Measurements from ENCODE around the gene NEDD9.
A peak's percentile ranks its signal among the peaks of the same experiment; 100 is the strongest.

The NEDD9 gene, protein sequence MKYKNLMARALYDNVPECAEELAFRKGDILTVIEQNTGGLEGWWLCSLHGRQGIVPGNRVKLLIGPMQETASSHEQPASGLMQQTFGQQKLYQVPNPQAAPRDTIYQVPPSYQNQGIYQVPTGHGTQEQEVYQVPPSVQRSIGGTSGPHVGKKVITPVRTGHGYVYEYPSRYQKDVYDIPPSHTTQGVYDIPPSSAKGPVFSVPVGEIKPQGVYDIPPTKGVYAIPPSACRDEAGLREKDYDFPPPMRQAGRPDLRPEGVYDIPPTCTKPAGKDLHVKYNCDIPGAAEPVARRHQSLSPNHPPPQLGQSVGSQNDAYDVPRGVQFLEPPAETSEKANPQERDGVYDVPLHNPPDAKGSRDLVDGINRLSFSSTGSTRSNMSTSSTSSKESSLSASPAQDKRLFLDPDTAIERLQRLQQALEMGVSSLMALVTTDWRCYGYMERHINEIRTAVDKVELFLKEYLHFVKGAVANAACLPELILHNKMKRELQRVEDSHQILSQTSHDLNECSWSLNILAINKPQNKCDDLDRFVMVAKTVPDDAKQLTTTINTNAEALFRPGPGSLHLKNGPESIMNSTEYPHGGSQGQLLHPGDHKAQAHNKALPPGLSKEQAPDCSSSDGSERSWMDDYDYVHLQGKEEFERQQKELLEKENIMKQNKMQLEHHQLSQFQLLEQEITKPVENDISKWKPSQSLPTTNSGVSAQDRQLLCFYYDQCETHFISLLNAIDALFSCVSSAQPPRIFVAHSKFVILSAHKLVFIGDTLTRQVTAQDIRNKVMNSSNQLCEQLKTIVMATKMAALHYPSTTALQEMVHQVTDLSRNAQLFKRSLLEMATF

DNA sequence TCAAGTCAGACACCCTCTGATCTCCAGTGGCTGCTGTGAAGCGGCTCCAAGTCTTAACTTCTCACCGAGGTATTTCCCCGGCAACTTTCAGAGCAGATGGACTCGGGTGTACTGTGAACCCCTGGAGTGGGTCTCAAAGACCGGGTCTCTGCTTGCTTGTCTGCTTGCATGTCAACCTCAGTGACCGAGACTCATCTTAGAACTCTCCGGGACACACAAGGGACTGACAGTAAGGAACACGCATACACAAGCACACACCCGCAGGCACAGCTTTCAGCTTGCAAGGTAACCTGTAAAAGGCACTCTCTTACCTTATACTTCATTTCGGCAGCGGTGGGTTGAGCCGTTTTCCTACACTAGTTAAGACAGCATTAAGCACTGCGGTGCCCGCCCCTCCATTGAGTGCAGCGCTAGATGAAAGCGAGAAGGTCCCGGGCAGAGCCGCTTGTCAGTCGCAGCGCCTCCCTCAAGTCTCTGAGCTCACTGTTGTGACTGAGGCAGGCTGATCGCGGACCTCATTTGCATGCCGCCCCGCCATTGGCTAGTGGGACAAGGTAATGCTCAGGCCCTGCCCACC, at the start of gene NEDD9:
Gene NEDD9 (minus strand): TSS at position 476 of the 577 bp plus-strand sequence. CDS start 153 bp downstream, at position 323.
- peak; percentile 73 for DNase-seq

DNA sequence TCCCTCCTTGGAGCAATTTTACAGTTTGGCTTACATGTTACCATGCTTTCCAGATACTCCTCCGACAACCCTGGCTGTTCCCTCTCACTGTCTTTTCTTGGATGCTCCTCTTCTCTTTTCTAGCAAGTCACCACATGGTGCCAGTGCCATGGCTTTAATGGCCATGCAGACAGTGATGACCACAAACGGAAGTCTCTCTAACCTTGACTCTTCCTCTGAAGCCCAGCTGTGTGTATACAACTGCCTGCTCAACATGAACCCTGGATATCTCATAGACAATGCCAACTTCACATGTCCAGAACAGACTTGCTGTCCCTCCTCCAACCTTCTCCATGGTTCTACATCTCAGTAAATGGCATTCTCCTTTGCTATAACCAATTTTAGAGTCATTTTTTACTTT, 49.8 kb upstream of the NEDD9 start:
- no peak for DNase-seq

GRCh38 chr6:11280394-11280793, 47.9 kb upstream of the NEDD9 start:
- no peak for DNase-seq

GRCh38 chr6:11279284-11279689, 46.8 kb upstream of the NEDD9 start:
- DNase-seq: no peak

DNA sequence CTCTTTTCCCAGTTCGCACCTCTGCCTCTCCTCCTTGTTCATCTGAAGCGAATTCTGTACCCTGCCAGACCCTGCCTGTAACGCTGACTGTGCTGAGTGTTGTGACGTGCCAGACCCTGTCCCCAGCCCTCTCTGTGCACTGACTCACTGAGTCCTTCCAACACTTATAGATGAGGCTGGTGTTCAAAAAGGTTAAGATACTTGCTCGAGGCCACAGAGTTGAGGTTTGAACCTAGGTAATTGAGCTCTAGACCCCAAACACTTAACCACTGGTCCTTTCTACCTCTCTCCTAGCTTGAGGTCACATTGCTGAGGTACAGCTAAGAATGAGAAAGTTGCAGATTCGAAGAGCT, 45.7 kb upstream of the NEDD9 start:
- no peak for DNase-seq

GRCh38 chr6:11277275-11278206, 45.1 kb upstream of the NEDD9 start:
- DNase-seq: no peak

DNA sequence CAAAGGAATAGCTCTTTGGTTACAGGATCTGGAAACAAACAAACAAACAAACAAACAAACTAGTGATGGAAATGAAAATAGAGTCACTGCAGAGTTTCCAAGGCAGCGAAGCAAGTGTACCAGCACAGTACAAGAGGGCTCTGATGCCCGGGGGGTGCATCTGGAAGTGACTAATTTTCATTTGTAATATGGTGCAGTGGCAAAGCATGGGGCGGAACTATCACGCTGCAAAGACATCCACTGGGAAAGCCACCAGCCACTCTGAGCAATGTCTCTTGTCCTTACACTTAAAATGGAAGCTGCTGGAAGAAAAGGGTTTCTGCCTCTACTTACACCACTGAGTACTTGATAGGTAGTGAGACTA, 44.4 kb upstream of the NEDD9 start:
- no peak for DNase-seq

DNA sequence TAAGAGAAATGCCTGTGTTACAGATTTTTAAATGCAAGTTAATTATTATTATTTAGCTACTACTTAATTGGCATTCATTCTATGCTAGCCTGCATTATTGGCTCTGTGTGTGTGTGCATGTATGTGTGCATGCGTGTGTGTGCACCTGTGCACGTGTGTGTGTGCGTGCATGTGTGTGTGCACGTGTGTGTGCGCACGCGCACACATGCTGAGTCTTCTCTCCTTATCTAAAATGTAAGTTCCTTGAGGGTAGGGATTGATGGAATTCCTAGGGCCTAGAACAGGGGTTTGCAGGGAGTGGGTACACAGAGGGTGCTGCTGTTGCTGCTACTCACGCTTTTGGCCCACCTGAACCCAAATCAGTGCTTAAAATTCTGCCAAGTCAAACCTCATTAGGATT, 43.8 kb upstream of the NEDD9 start:
- DNase-seq: no peak

DNA sequence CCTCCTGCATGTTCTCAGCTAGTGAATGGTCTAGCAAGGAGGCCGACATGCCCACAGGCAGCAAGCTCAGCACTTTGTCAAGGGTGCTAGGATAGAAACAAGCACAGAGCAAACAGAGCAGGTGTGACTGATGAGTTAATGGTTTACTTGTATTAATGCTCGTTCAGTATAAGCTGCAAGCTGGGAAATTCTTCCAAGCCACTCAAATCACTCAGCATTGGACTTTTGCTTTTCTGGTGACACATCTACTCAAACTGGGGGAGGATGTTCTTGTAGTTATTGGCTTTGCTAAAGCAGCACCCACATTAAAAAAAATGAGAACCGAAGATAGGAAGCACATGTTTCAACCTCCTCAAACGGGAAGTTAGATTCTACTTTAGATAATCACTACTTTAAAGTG, 43.1 kb upstream of the NEDD9 start:
- DNase-seq: no peak

- no peak for DNase-seq
Observed at GRCh38 chr6:11273406-11274065, 41.1 kb upstream of the NEDD9 start.

DNA sequence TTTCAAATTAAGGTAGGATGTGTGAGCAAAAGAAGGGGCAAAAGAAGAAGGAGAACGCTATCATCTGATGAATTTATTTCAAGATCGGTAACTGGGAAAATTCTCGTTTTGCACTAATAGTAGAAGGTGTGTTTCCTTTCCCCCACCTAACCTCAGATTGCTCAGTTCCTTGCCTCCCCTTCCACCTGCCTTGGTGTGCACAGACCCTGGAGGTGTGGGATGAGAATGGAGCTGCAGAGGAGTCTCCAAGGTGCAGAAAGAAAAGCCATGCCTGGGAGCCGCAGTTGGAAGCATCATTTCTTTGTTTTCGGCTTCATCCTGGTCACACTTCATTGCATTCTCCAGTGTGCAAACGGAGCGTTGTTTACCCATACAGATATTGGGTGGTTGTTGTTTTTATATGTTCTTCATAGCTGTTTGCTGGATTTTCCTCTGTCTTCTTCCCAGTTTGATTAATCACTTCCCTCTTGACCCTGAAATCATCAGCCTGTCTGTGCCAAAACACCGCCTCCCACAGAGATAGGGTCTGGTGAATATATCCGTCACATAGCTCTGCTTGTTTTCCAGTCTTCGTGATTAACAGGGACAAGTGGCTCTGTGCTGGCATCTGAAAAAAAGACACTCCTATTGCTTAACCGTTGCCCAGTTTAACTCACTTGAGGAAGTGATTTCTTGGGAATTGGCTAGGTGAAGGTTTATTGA, 40.2 kb upstream of the NEDD9 start:
- DNase-seq: no peak

GRCh38 chr6:11271228-11272020, 39.0 kb upstream of the NEDD9 start:
- DNase-seq: no peak

DNA sequence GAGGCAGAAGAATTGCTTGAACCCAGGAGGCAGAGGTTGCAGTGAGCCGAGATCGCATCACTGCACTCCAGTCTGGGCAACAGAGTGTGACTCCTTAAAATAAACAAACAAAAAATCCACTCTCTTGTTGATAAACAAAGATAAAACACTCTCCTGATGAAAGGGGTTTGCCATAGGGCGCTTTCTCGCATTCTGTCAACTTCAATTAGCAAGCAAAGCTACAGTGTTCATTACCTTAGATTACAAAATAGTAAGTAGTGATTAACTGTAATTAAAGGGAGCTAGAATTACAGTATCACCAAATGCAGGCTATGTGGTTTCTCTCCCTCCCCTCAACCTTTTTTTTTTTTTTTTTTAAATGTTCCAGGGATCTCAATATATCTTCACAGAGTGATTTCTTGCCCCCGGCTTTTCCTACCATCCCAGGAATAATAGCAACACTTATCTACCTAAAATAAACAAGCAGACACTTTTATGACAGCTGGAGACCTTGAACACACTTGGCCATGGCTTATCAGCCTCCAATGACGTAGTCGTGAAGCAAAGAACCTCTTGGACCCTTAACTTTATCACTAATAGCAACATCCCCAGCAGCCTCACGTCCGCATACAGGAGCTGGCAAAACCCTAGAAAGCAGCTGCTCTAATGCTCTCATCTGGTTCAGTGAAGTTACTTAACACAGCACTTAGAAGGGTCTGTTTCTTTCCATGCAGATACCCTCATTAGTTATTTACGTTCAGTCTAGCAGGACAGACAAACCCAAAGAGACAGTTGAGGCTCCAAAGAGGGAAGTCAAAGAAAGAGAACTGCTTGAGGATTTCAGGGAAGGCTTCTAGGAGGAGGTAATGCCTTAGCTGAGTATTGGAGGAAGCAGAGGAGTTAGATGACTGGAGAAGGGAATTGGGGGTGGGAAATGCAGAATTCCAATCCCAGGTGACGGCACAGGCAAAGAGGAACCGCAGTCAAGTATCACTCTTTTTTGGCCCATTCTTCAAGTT, 37.9 kb upstream of the NEDD9 start:
- DNase-seq: no peak

DNA sequence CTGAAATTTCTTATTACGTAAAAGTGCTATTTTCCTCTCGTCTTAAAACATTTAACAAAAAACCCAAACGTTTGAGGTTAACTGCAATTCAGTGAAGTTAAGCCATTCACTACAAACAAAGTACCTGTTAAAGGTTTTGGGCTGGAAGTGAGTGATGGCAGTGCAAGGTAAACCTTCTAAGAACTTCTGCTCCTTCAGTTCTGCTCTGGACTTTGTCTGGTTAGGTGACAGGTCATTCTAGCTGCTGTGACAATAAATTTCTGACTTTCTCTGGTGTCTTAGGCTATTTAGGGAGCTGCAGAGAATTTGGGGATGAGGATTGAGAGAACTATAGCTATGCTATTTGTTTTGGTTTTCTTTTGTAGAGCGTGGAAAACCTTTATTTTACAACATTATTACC, 36.5 kb upstream of the NEDD9 start:
- DNase-seq: no peak

GRCh38 chr6:11266926-11267325, 34.5 kb upstream of the NEDD9 start:
- DNase-seq: no peak

DNA sequence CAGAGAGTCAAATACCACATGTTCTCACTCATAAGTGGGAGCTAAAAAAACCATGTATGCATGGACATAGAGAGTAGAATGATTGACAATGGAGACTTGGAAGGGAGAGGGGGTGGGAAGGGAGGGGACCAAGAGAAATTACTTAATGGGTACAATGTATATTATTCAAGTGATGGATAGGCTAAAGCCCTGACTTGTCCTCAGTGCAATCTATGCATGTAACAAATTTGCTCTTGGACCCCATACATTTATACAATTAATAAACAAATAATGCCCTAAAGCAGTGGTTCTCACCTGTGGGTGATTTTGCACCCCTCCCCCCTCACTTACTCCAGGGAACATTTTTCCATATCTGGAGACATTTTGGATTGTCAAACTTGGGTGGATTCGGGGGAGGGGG, 33.5 kb upstream of the NEDD9 start:
- no peak for DNase-seq

DNA sequence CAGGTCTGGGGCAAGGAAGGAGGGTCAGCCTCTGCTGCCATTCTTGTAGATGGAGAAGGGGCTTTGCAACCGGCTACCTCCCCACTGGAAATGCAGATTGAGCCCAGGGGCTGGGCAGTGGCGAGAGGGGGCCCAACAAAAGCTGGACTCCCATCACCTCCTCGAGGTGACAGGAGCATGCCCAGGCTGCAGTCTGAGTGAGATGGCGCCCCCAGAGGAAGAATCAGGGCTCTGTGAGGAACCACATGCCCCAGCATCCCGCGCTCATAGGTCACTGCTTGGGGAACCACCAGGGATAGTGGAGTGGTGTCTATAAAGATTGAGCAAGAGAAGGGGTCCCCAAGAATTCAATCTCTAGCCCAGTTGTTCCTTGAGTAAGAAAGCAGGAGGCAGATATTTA, 31.6 kb upstream of the NEDD9 start:
- no peak for DNase-seq

GRCh38 chr6:11263291-11263775, 30.9 kb upstream of the NEDD9 start:
- no peak for DNase-seq

- no peak for DNase-seq
Observed at GRCh38 chr6:11262242-11262641, 29.8 kb upstream of the NEDD9 start.

All from NCI-H187 treated with DMSO at 0.1 percent for 48 hours (cell line).